DND-41 (cell line): ENCODE results near the gene LTBR.
"Not testable (repeated sequence)": the region's sequence is repeated elsewhere in the genome, so short reads cannot be mapped to it uniquely, and the experiment has no call there.

Source experiments
- ATAC-seq: fragments of 200-7000 bp; cut with Tn5 transposase; 3 replicates; pipeline ENCODE4 v1.9.1; 2021; ENCODE audit warnings: low read depth; ENCODE audit not compliant: insufficient read depth
- DNase-seq: peaks from one replicate; pipeline ENCODE4 v3.0.0-alpha.2; 2020
- H2AFZ ChIP-seq: 2 replicates; pipeline ENCODE4 v1.6.0; 2012; ENCODE audit warnings: low read depth, low read length
- H3K27ac ChIP-seq: 2 replicates; pipeline ENCODE4 v1.5.1; 2012; ENCODE audit warnings: low read length, inconsistent platforms
- H3K27me3 ChIP-seq: fragments of 200-600 bp; sonication (generic); 2 replicates; pipeline ENCODE4 v1.6.0; 2012; ENCODE audit warnings: low read length, mild to moderate bottlenecking, inconsistent platforms; ENCODE audit not compliant: insufficient read depth, poor library complexity
- H3K36me3 ChIP-seq: 2 replicates; pipeline ENCODE4 v1.5.1; 2012; ENCODE audit warnings: low read length, inconsistent platforms; ENCODE audit not compliant: insufficient read depth
- H3K4me1 ChIP-seq: 2 replicates; pipeline ENCODE4 v1.5.1; 2012; ENCODE audit warnings: mild to moderate bottlenecking, low read length; ENCODE audit not compliant: insufficient read depth
- H3K4me2 ChIP-seq: 2 replicates; pipeline ENCODE4 v1.6.0; 2012; ENCODE audit warnings: mild to moderate bottlenecking, moderate library complexity, low read length, inconsistent platforms; ENCODE audit not compliant: insufficient read depth
- H3K4me3 ChIP-seq, 2 experiments: fragments of 200-600 bp in 1 of 2; shearing (Covaris generic) in 1 of 2; 2 replicates each; pipeline ENCODE4 v1.5.1; 2012 to 2016; ENCODE audit warnings: inconsistent platforms in 2 of 2, low read length in 2 of 2, mild to moderate bottlenecking in 2 of 2, low read depth in 1 of 2, moderate library complexity in 1 of 2
- H3K79me2 ChIP-seq: 2 replicates; pipeline ENCODE4 v1.6.0; 2012; ENCODE audit warnings: low read length, inconsistent platforms; ENCODE audit not compliant: insufficient read depth
- H3K9ac ChIP-seq: 2 replicates; pipeline ENCODE4 v1.6.0; 2012; ENCODE audit warnings: low read depth, mild to moderate bottlenecking, inconsistent platforms, low read length, moderate library complexity
- H3K9me3 ChIP-seq: 2 replicates; pipeline ENCODE4 v1.5.1; 2012; ENCODE audit warnings: low read length, moderate library complexity, mild to moderate bottlenecking, inconsistent platforms; ENCODE audit not compliant: insufficient read depth, severe bottlenecking
- H4K20me1 ChIP-seq: 2 replicates; pipeline ENCODE4 v1.6.0; 2012; ENCODE audit warnings: low read length; ENCODE audit not compliant: insufficient read depth
- EZH2 ChIP-seq: IDR thresholded peaks from 3 replicates; pipeline ENCODE4 v1.6.1; 2012; ENCODE audit warnings: borderline replicate concordance, low read depth, mild to moderate bottlenecking, moderate library complexity, low read length, inconsistent platforms; ENCODE audit not compliant: severe bottlenecking
- TF ChIP-seq, protein P1 (sequence below): IDR thresholded peaks from 2 replicates; pipeline ENCODE4 v1.5.1; 2012; ENCODE audit warnings: borderline replicate concordance, low read length, moderate library complexity, mild to moderate bottlenecking; ENCODE audit not compliant: poor library complexity, severe bottlenecking; ENCODE audit errors: extremely low read depth

LTBR gene

DNA sequence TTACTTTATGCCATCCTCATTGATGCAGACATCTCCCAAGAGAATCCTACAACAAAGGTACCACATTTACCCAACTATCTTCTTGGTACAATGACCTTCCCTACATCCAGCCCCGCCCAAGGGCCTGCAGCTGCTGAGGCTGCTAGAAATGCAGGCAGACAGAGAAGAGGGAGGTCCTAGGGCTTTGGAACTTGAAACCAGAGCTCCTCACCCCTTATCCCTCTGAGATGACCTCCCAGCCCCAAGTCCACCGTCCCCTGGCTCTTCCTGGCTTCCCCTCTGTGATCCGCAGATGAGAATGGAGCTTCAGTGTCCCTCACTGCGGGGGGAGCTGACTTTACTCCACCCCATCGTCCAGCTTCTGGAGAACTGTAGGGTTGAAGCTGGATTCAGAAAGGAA lies 40.4 kb upstream of the LTBR start:
- H3K9me3 ChIP-seq: no peaks in the 10 kb centered on the region
- no peak overlapping the region for H3K4me2 ChIP-seq
- peaks cover 19% of the 10 kb centered on the region for H3K36me3 ChIP-seq
- TF ChIP-seq, protein P1, sequence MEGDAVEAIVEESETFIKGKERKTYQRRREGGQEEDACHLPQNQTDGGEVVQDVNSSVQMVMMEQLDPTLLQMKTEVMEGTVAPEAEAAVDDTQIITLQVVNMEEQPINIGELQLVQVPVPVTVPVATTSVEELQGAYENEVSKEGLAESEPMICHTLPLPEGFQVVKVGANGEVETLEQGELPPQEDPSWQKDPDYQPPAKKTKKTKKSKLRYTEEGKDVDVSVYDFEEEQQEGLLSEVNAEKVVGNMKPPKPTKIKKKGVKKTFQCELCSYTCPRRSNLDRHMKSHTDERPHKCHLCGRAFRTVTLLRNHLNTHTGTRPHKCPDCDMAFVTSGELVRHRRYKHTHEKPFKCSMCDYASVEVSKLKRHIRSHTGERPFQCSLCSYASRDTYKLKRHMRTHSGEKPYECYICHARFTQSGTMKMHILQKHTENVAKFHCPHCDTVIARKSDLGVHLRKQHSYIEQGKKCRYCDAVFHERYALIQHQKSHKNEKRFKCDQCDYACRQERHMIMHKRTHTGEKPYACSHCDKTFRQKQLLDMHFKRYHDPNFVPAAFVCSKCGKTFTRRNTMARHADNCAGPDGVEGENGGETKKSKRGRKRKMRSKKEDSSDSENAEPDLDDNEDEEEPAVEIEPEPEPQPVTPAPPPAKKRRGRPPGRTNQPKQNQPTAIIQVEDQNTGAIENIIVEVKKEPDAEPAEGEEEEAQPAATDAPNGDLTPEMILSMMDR: no peak
- no peak for TF ChIP-seq EZH2
- DNase-seq (no peak), ATAC-seq (no peak)
- no peak overlapping the region for H3K9ac ChIP-seq
- peaks cover 6% of the 10 kb centered on the region; the same call in 1 of the 2 replicates for H4K20me1 ChIP-seq
- H3K27me3 ChIP-seq: no peaks in the 10 kb centered on the region
- no peak overlapping the region for H2AFZ ChIP-seq
- H3K4me1 ChIP-seq: peaks cover 40% of the 10 kb centered on the region
- H3K27ac ChIP-seq: no peak overlapping the region; the same call in none of the 2 replicates
- H3K4me3 ChIP-seq: no peak overlapping the region
- peaks cover 40% of the 10 kb centered on the region for H3K79me2 ChIP-seq

- not testable (repeated sequence) for H4K20me1 ChIP-seq, H3K27me3 ChIP-seq, H3K4me2 ChIP-seq, H3K27ac ChIP-seq, ATAC-seq, H2AFZ ChIP-seq, H3K9me3 ChIP-seq, H3K9ac ChIP-seq, DNase-seq, H3K4me3 ChIP-seq
- peaks cover 17% of the 10 kb centered on the region for H3K36me3 ChIP-seq
- peaks cover 33% of the 10 kb centered on the region for H3K79me2 ChIP-seq
- H3K4me1 ChIP-seq: peaks cover 33% of the 10 kb centered on the region
Observed at GRCh38 chr12:6344101-6344660, 39.8 kb upstream of the LTBR start.

GRCh38 chr12:6345319-6346091 lies 38.5 kb upstream of the LTBR start:
- no peak overlapping the region for H3K4me2 ChIP-seq
- H3K27ac ChIP-seq: no peak overlapping the region
- peaks cover 20% of the 10 kb centered on the region for H3K4me1 ChIP-seq

More at GRCh38 chr12:6345319-6346091, 38.5 kb upstream of the LTBR start:
- Histone ChIP-seq H3K79me2 (peaks cover 20% of the 10 kb centered on the region), H3K4me3 (no peak overlapping the region), H3K9me3 (no peaks in the 10 kb centered on the region), H3K36me3 (peaks cover 10% of the 10 kb centered on the region; the same call in 1 of the 2 replicates), H3K27me3 (no peaks in the 10 kb centered on the region), H2AFZ (no peak overlapping the region), H3K9ac (no peak overlapping the region), H4K20me1 (no peaks in the 10 kb centered on the region)
- no peak for DNase-seq
- TF ChIP-seq, protein P1: no peak
- no peak for TF ChIP-seq EZH2
- ATAC-seq: no peak
